Glutamatergic neuron (in vitro differentiated cells): ENCODE measurements around the gene UBAC2. TPM values are rescaled to one million over a fixed set of nuclear protein-coding genes. Genes with fewer than 3 reads are reported as not detected.

Experiments used
- DNase-seq: peaks from one replicate; pipeline ENCODE4 v3.0.0; 2022
- H3K27ac Mint-ChIP-seq: one replicate; pipeline ENCODE4 v1.8.0; 2020; ENCODE audit warnings: mild to moderate bottlenecking, mixed read lengths, inconsistent platforms; ENCODE audit not compliant: unreplicated experiment
- H3K27me3 Mint-ChIP-seq: one replicate; pipeline ENCODE4 v1.8.0; 2020; ENCODE audit warnings: mild to moderate bottlenecking, moderate library complexity, mixed read lengths, inconsistent platforms; ENCODE audit not compliant: unreplicated experiment
- H3K36me3 Mint-ChIP-seq: one replicate; pipeline ENCODE4 v1.8.0; 2020; ENCODE audit warnings: mild to moderate bottlenecking, mixed read lengths, inconsistent platforms; ENCODE audit not compliant: unreplicated experiment
- H3K4me1 Mint-ChIP-seq: one replicate; pipeline ENCODE4 v1.8.0; 2020; ENCODE audit warnings: mild to moderate bottlenecking, low read depth, mixed read lengths, inconsistent platforms; ENCODE audit not compliant: unreplicated experiment
- H3K4me3 Mint-ChIP-seq: one replicate; pipeline ENCODE4 v1.8.0; 2020; ENCODE audit warnings: mild to moderate bottlenecking, mixed read lengths, inconsistent platforms; ENCODE audit not compliant: unreplicated experiment
- H3K9me3 Mint-ChIP-seq: one replicate; pipeline ENCODE4 v1.8.0; 2020; ENCODE audit warnings: mild to moderate bottlenecking, moderate library complexity, mixed read lengths, inconsistent platforms; ENCODE audit not compliant: unreplicated experiment
- total RNA-seq: library from RNA; stranded (reverse); fragmentation: NEBNext Ultra II Directional; extraction: Animal tissue kit (Norgen Biotek cat#: 25700); gene quantifications from one replicate; pipeline ENCODE4 v1.2.1, GENCODE V29; 2021; ENCODE audit not compliant: unreplicated experiment
- TF ChIP-seq, protein P1 (sequence below): fragments of 200-600 bp; sonication (generic); IDR thresholded peaks from one replicate; pipeline ENCODE4 v1.5.0; 2021; ENCODE audit not compliant: partially characterized antibody, unreplicated experiment

The UBAC2 gene
- total RNA-seq, 1 donor from 2014 or later: 33.3 TPM

DNA sequence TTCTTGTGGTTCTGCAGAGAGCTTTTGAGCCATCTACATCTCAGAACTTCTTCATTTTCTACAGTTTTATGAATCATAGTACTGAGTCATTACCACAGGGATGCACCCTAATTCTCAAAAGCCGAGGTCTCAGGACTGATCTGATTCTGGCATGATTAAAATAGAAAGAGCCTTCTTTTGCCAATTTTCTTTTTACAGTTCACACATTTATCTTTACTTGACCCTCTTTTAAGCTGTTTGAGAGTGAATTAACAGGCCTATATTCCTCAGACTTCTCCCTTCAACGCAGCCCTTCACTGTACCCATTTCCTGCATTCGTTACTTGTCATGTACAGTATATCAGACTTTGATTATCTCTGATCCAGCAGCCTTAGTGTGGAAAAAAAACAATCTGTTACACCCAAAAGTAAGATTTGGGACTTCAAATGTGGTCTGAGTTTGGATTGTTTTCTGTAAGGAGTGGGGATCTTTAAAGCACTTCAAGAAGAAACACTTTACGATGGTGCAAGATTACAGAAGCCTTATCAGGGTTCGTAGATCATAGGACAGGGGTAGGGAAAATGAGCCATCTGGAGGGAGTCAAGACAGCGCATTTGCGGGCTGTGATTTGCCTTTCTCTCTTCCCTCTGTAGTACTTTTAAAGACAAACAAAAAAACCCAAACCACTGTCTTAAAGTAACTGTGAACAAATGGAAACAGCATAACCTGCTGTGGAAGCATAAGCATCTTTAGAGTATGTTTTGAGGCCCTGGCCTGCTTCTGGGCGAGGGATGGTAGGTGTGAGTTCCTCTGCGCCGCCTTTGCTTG, 121.8 kb downstream of the UBAC2 start:
- H3K4me1 Mint-ChIP-seq: no peaks in the 10 kb centered on the region
- DNase-seq: no peak
- H3K4me3 Mint-ChIP-seq: no peak overlapping the region
- no peaks in the 10 kb centered on the region for H3K9me3 Mint-ChIP-seq
- no peaks in the 10 kb centered on the region for H3K36me3 Mint-ChIP-seq
- no peaks in the 10 kb centered on the region for H3K27me3 Mint-ChIP-seq
- TF ChIP-seq, protein P1, sequence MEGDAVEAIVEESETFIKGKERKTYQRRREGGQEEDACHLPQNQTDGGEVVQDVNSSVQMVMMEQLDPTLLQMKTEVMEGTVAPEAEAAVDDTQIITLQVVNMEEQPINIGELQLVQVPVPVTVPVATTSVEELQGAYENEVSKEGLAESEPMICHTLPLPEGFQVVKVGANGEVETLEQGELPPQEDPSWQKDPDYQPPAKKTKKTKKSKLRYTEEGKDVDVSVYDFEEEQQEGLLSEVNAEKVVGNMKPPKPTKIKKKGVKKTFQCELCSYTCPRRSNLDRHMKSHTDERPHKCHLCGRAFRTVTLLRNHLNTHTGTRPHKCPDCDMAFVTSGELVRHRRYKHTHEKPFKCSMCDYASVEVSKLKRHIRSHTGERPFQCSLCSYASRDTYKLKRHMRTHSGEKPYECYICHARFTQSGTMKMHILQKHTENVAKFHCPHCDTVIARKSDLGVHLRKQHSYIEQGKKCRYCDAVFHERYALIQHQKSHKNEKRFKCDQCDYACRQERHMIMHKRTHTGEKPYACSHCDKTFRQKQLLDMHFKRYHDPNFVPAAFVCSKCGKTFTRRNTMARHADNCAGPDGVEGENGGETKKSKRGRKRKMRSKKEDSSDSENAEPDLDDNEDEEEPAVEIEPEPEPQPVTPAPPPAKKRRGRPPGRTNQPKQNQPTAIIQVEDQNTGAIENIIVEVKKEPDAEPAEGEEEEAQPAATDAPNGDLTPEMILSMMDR: no peak
- no peak overlapping the region for H3K27ac Mint-ChIP-seq

DNA sequence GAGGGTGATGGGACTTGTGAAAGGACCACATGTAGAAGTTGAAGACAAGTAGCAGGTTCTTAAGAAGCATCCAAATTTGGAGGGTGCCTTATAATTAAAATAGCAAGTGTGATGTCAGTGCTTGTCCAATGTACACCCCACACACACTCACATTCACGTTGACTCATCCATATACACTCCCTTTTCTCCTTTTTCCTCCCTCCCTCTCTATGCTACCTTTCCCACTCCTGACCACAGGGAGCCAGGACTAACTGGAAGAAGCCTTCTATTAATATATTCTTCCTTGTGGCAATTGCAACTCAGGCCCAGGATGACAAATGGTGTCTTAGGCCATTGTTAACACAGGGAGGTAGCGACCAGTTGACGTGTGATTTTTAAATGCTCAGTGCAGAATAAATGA, 122.8 kb downstream of the UBAC2 start:
- Mint-ChIP-seq H3K27me3 (no peaks in the 10 kb centered on the region), H3K36me3 (no peaks in the 10 kb centered on the region), H3K4me1 (no peaks in the 10 kb centered on the region), H3K4me3 (no peak overlapping the region), H3K27ac (no peak overlapping the region), H3K9me3 (no peaks in the 10 kb centered on the region)
- no peak for DNase-seq
- TF ChIP-seq, protein P1: no peak

DNA sequence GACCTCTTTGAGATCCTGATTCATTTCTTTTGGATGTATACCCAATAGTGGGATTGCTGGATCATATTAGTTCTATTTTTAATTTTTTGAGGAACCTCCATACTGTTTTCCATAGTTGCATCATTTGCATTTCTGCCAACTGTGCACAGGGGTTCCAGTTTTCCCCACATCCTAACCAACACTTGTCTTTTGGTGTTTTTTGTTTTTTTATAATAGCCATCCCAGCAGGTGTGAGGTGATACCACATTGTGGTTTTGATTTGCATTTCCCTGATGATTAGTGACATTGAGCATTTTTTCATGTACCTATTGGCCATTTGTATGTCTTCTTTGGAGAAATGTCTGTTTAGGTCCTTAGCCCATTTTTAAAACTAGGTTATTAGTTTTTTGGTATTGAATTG, 125.4 kb downstream of the UBAC2 start:
- no peak overlapping the region for H3K4me3 Mint-ChIP-seq
- no peak overlapping the region for H3K27ac Mint-ChIP-seq
- DNase-seq: no peak
- H3K9me3 Mint-ChIP-seq: no peaks in the 10 kb centered on the region
- TF ChIP-seq, protein P1: no peak
- no peaks in the 10 kb centered on the region for H3K27me3 Mint-ChIP-seq
- H3K36me3 Mint-ChIP-seq: no peaks in the 10 kb centered on the region
- no peaks in the 10 kb centered on the region for H3K4me1 Mint-ChIP-seq

DNA sequence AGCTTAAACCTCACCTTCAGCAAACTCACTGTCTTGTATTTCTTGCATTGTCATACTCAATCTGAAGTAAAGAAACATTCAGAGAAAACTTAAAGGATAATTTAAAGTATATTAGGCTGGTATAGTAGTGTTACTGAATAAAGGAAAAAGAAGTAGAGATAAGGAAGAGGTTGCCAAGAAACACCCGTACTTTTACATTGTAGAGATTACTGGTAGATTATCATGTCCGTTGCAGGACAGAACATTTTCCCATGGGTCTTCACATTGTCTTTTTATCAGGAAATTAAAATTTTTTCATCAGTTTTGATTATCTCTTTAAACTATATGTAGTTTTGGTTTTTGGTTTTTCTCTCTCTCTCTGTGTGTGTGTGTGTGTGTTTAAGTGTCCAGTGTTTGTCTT, 126.5 kb downstream of the UBAC2 start:
- H3K4me1 Mint-ChIP-seq: no peaks in the 10 kb centered on the region
- DNase-seq: no peak
- H3K27ac Mint-ChIP-seq: no peak overlapping the region
- no peaks in the 10 kb centered on the region for H3K9me3 Mint-ChIP-seq
- H3K4me3 Mint-ChIP-seq: no peak overlapping the region
- H3K36me3 Mint-ChIP-seq: no peaks in the 10 kb centered on the region
- TF ChIP-seq, protein P1: no peak
- no peaks in the 10 kb centered on the region for H3K27me3 Mint-ChIP-seq

DNA sequence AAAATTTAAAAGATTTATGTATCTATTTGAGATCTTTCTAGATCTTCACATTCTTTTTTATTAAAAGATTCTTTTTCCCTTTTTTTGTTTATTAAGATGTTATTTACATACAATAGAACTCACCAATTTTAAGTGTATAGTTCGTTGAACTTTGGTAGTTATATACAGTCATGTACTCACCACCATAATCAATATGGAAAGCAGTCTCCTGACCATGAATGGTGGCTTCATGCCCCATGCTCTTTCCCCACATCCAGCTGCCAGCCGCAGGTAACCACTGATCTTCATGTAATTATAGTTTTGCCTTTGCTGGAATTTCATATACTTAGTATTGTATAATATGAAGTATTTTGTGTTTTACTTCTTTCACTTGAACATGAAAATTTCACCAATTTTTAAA, 127.1 kb downstream of the UBAC2 start:
- Mint-ChIP-seq H3K4me1 (peaks cover 3% of the 10 kb centered on the region), H3K36me3 (no peaks in the 10 kb centered on the region), H3K9me3 (no peaks in the 10 kb centered on the region), H3K27me3 (no peaks in the 10 kb centered on the region), H3K27ac (no peak overlapping the region), H3K4me3 (no peak overlapping the region)
- TF ChIP-seq, protein P1: no peak
- no peak for DNase-seq
